Raji (cell line): ENCODE measurements around the gene SPECC1L.

ENCODE experiments used
- POLR2A ChIP-seq: IDR thresholded peaks from 2 replicates; pipeline ENCODE4 v1.6.1; 2011; ENCODE audit warnings: low read depth, low read length, control low read depth; ENCODE audit not compliant: insufficient read depth

SPECC1L gene

GRCh38 chr22:24304062-24304675 is 33.5 kb downstream of the SPECC1L start:
- TF ChIP-seq POLR2A: no peak

- TF ChIP-seq POLR2A: no peak
These were observed 34.6 kb downstream of the SPECC1L start for GRCh38 chr22:24305260-24305692.

- no peak for TF ChIP-seq POLR2A
These were observed 40.3 kb downstream of the SPECC1L start for GRCh38 chr22:24310969-24311368.

GRCh38 chr22:24315367-24315966 is 44.8 kb downstream of the SPECC1L start:
- no peak for TF ChIP-seq POLR2A

GRCh38 chr22:24319451-24319850 is 48.8 kb downstream of the SPECC1L start:
- no peak for TF ChIP-seq POLR2A

- no peak for TF ChIP-seq POLR2A
These were observed 51.4 kb downstream of the SPECC1L start for GRCh38 chr22:24321999-24322398.

GRCh38 chr22:24322522-24322921 is 51.9 kb downstream of the SPECC1L start:
- TF ChIP-seq POLR2A: no peak

- no peak for TF ChIP-seq POLR2A
These were observed 52.6 kb downstream of the SPECC1L start for GRCh38 chr22:24323233-24323632.

- TF ChIP-seq POLR2A: no peak
These were observed 53.1 kb downstream of the SPECC1L start for GRCh38 chr22:24323695-24324094.

- no peak for TF ChIP-seq POLR2A
These were observed 53.5 kb downstream of the SPECC1L start for GRCh38 chr22:24324137-24324536.

GRCh38 chr22:24325105-24325757 is 54.6 kb downstream of the SPECC1L start:
- TF ChIP-seq POLR2A: no peak

GRCh38 chr22:24326266-24326665 is 55.6 kb downstream of the SPECC1L start:
- no peak for TF ChIP-seq POLR2A

- TF ChIP-seq POLR2A: no peak
These were observed 57.2 kb downstream of the SPECC1L start for GRCh38 chr22:24327832-24328231.

GRCh38 chr22:24329453-24329852 is 58.8 kb downstream of the SPECC1L start:
- TF ChIP-seq POLR2A: no peak

GRCh38 chr22:24330636-24331035 is 60.0 kb downstream of the SPECC1L start:
- TF ChIP-seq POLR2A: no peak

- TF ChIP-seq POLR2A: no peak
These were observed 61.1 kb downstream of the SPECC1L start for GRCh38 chr22:24331468-24332440.

- no peak for TF ChIP-seq POLR2A
These were observed 62.7 kb downstream of the SPECC1L start for GRCh38 chr22:24333301-24333700.
